Measurements from ENCODE around the gene CLEC4G. TPM values are rescaled to one million over a fixed set of nuclear protein-coding genes. Genes with fewer than 3 reads are reported as not detected.

Gene CLEC4G
- total and polyA plus RNA-seq, 4 donors, result 0.31 to 0.96 (median 0.43) TPM; not detected in 1

DNA sequence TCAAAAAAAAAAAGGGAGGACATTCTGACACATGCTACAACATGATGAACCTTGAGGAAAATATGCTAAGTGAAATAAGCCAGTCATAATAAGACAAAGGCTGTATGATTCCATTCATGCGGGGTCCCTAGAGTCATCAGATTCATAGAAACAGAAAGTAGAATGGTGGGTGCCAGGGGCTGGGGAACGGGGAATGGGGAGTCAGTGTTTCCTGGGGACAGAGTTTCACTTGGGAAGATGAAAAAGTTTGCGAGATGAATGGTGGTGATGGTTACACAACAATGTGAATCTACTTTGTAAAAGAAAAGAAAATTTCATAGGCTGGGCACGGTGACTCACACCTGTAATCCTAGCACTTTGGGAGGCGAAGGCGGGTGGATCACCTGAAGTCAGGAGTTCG, 6.1 kb upstream of the CLEC4G start:
- Histone ChIP-seq H3K4me3 (no peak overlapping the region), H3K9me3 (ENCODE audit: control insufficient read depth in 4 of 4, insufficient read depth in 3 of 4, low read length in 3 of 4) (peaks cover 0 to 2% (median 0%) of the 10 kb centered on the region in 4 donors), H3K4me1 (ENCODE audit: control insufficient read depth in 5 of 5, insufficient read depth in 5 of 5, low read length in 5 of 5) (no peaks in the 10 kb centered on the region), H3K9ac (ENCODE audit: insufficient read depth in 1 of 2, low read length in 2 of 2) (no peak overlapping the region), H3K27ac (ENCODE audit: low read depth in 1 of 2, low read length in 1 of 2) (no peak overlapping the region), H3K36me3 (ENCODE audit: control insufficient read depth in 4 of 4, insufficient read depth in 4 of 4, low read length in 4 of 4) (no peaks in the 10 kb centered on the region), H3K27me3 (ENCODE audit: control insufficient read depth in 3 of 3, insufficient read depth in 3 of 3, low read length in 2 of 3) (peaks cover 0 to 8% (median 0%) of the 10 kb centered on the region in 3 donors)
- WGBS, 2 donors, result 81 to 82% methylated on average over 7 of the region's 7 CpGs
- TF ChIP-seq, protein P1, sequence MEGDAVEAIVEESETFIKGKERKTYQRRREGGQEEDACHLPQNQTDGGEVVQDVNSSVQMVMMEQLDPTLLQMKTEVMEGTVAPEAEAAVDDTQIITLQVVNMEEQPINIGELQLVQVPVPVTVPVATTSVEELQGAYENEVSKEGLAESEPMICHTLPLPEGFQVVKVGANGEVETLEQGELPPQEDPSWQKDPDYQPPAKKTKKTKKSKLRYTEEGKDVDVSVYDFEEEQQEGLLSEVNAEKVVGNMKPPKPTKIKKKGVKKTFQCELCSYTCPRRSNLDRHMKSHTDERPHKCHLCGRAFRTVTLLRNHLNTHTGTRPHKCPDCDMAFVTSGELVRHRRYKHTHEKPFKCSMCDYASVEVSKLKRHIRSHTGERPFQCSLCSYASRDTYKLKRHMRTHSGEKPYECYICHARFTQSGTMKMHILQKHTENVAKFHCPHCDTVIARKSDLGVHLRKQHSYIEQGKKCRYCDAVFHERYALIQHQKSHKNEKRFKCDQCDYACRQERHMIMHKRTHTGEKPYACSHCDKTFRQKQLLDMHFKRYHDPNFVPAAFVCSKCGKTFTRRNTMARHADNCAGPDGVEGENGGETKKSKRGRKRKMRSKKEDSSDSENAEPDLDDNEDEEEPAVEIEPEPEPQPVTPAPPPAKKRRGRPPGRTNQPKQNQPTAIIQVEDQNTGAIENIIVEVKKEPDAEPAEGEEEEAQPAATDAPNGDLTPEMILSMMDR (IDR thresholded peaks at IDR 0.05; ENCODE audit: control extremely low read depth, extremely low read depth), result no peak
- ATAC-seq (ENCODE audit: insufficient read depth, low FRiP score), result no peak
- DNase-seq, result no peak

DNA sequence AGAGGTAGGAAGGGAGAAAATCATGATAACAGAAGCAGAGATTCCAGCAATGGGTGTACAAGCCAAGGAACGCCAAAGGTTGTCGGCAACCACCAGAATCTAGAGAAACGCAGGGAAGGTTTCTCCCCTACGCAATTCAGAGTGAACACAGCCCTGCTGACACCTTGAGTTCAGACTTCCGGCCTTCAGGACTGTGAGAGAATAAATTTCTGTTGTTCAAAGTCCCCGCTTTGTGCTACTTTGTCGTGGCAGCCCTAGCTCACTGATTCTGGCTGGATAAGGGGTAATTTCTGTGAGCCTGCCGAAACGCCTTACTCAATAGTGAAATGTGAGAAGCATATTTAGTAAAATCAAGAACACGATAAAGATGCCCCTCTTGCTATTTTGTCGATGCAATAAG, 5.3 kb upstream of the CLEC4G start:
- H3K27me3 ChIP-seq (ENCODE audit: control insufficient read depth in 3 of 3, insufficient read depth in 3 of 3, low read length in 2 of 3), result peaks cover 0 to 8% (median 3%) of the 10 kb centered on the region in 3 donors
- DNase-seq, result no peak
- no peak overlapping the region for H3K4me3 ChIP-seq
- TF ChIP-seq, protein P1 (IDR thresholded peaks at IDR 0.05; ENCODE audit: control extremely low read depth, extremely low read depth), result no peak
- H3K9me3 ChIP-seq (ENCODE audit: control insufficient read depth in 4 of 4, insufficient read depth in 3 of 4, low read length in 3 of 4), result peaks cover 0 to 2% (median 0%) of the 10 kb centered on the region in 4 donors
- no peak overlapping the region for H3K9ac ChIP-seq (ENCODE audit: insufficient read depth in 1 of 2, low read length in 2 of 2)
- no peak overlapping the region for H3K27ac ChIP-seq (ENCODE audit: low read depth in 1 of 2, low read length in 1 of 2)
- no peaks in the 10 kb centered on the region for H3K36me3 ChIP-seq (ENCODE audit: control insufficient read depth in 4 of 4, insufficient read depth in 4 of 4, low read length in 4 of 4)
- WGBS, 2 donors, result 87 to 88% methylated on average over 11 of the region's 11 CpGs
- ATAC-seq (ENCODE audit: insufficient read depth, low FRiP score), result no peak
- no peaks in the 10 kb centered on the region for H3K4me1 ChIP-seq (ENCODE audit: control insufficient read depth in 5 of 5, insufficient read depth in 5 of 5, low read length in 5 of 5)

DNA sequence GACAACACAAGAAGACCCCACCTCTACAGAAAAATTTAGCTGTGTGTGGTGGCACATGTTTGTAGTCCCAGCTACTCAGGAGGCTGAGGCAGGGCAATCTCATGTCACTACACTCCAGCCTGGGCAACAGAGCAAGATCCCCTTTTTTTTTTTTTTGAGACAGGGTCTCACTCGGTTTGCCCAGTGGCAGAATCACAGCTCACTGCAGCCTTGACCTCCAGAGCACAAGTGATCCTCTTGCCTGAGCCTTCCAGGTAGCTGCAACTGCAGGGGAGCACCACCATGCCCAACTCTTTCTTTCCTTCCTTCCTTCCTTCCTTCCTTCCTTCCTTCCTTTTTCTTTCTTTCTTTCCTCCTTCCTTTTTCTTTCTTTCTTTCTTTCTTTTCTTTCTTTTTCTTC, 4.2 kb upstream of the CLEC4G start:
- ATAC-seq (ENCODE audit: insufficient read depth, low FRiP score), result no peak

More for the DNA sequence above, 4.2 kb upstream of the CLEC4G start:
- H3K36me3 ChIP-seq (ENCODE audit: control insufficient read depth in 4 of 4, insufficient read depth in 4 of 4, low read length in 4 of 4), result no peaks in the 10 kb centered on the region
- no peak overlapping the region for H3K9ac ChIP-seq (ENCODE audit: insufficient read depth in 1 of 2, low read length in 2 of 2)
- peaks cover 0 to 18% (median 11%) of the 10 kb centered on the region in 3 donors for H3K27me3 ChIP-seq (ENCODE audit: control insufficient read depth in 3 of 3, insufficient read depth in 3 of 3, low read length in 2 of 3)
- 63 to 78% methylated on average over 1 of the region's 1 CpG for WGBS, 2 donors
- peaks cover 0 to 2% (median 0%) of the 10 kb centered on the region in 4 donors for H3K9me3 ChIP-seq (ENCODE audit: control insufficient read depth in 4 of 4, insufficient read depth in 3 of 4, low read length in 3 of 4)
- TF ChIP-seq, protein P1 (IDR thresholded peaks at IDR 0.05; ENCODE audit: control extremely low read depth, extremely low read depth), result no peak
- no peak overlapping the region for H3K27ac ChIP-seq (ENCODE audit: low read depth in 1 of 2, low read length in 1 of 2)
- no peak for DNase-seq
- H3K4me1 ChIP-seq (ENCODE audit: control insufficient read depth in 5 of 5, insufficient read depth in 5 of 5, low read length in 5 of 5), result no peaks in the 10 kb centered on the region
- no peak overlapping the region for H3K4me3 ChIP-seq

Measured in lung (tissue), 12 donors.